HCT116 (cell line): ENCODE measurements around the gene OSBPL10. TPM values are rescaled to one million over a fixed set of nuclear protein-coding genes. Genes with fewer than 3 reads are reported as not detected.

Experiments used
- ATAC-seq: fragments of 200-7000 bp; cut with Tn5 transposase; 2 replicates; pipeline ENCODE4 v1.9.1; 2020; ENCODE audit warnings: mild to moderate bottlenecking, moderate library complexity
- BruUV-seq: library from RNA; stranded (reverse); fragments of 400-500 nt; replicated peaks from 2 replicates; lab custom pipeline; 2021; lab: Mats Ljungman, UMichigan
- CTCF ChIA-PET: fragments of 300-600 bp; sonication (Branson Sonifier 250); formaldehyde crosslinking; loops from one replicate; lab custom pipeline; 2021; ENCODE audit warnings: antibody characterized with exemption; lab: Charles Lee
- POLR2A ChIA-PET: fragments of 300-600, 350-600 bp; sonication (Branson Sonifier 250); formaldehyde crosslinking; loops from one replicate; lab custom pipeline; 2021; ENCODE audit warnings: antibody characterized with exemption; lab: Charles Lee
- RAD21 ChIA-PET, 2 experiments: fragments of 300-600 bp; sonication (Branson Sonifier 250); formaldehyde crosslinking; loops; one replicate each; lab custom pipeline; 2023; ENCODE audit warnings: low total read pairs in 2 of 2; ENCODE audit not compliant: uncharacterized antibody in 2 of 2, unreplicated experiment in 2 of 2, low non-redundant PET in 1 of 2; lab: Charles Lee
- DNase-seq: peaks from one replicate; pipeline ENCODE4 v3.0.0-alpha.2; 2010; ENCODE audit warnings: low read depth, low spot score
- H2AFZ ChIP-seq: fragments of 200-600 bp; shearing (Covaris generic), sonication (generic); 2 replicates; pipeline ENCODE4 v1.6.1; 2017; ENCODE audit warnings: low read depth, mixed run types, mixed read lengths, antibody characterized with exemption, low read length; ENCODE audit not compliant: poor library complexity, severe bottlenecking
- H3K27ac ChIP-seq: 2 replicates; pipeline ENCODE4 v1.5.1; 2012; ENCODE audit warnings: low read depth, low read length
- H3K27me3 ChIP-seq: fragments of 200-600 bp; sonication (generic); 2 replicates; pipeline ENCODE4 v1.6.1; 2016; ENCODE audit warnings: mixed run types, low read length, mixed read lengths; ENCODE audit not compliant: insufficient read depth
- H3K36me3 ChIP-seq, 2 experiments: fragments of 200-500 bp in 1 of 2; fragments of 200-600 bp in 1 of 2; sonication (Bioruptor generic) in 1 of 2; sonication (generic) in 1 of 2; 2 replicates each; pipeline versions ENCODE4 v1.5.1 to v1.6.1; 2014 to 2016; ENCODE audit warnings: low read length in 2 of 2, inconsistent platforms in 1 of 2, mixed read lengths in 1 of 2, mixed run types in 1 of 2; ENCODE audit not compliant: insufficient read depth in 2 of 2, control insufficient read depth in 1 of 2
- H3K4me1 ChIP-seq, 2 experiments: fragments of 200-600 bp in 1 of 2; sonication (generic) in 1 of 2; 2 replicates each; pipeline versions ENCODE4 v1.5.1 to v1.6.1; 2012 to 2017; ENCODE audit warnings: low read length in 2 of 2, inconsistent platforms in 1 of 2, mild to moderate bottlenecking in 1 of 2, mixed read lengths in 1 of 2, mixed run types in 1 of 2, moderate library complexity in 1 of 2; ENCODE audit not compliant: insufficient read depth in 2 of 2, control insufficient read depth in 1 of 2
- H3K4me2 ChIP-seq: fragments of 200-600 bp; sonication (generic); 2 replicates; pipeline ENCODE4 v1.6.1; 2017; ENCODE audit warnings: mixed run types, low read length, mixed read lengths
- H3K4me3 ChIP-seq, 2 experiments: fragments of 200-600 bp in 1 of 2; sonication (generic) in 1 of 2; replicated peaks in 1 of 2; 2 replicates each; pipeline ENCODE4 v1.5.1; 2011 to 2016; ENCODE audit warnings: low read length in 2 of 2, control low read depth in 1 of 2, low read depth in 1 of 2, mild to moderate bottlenecking in 1 of 2, mixed read lengths in 1 of 2, mixed run types in 1 of 2
- H3K79me2 ChIP-seq: fragments of 200-600 bp; sonication (generic); 2 replicates; pipeline ENCODE4 v1.6.1; 2017; ENCODE audit warnings: mild to moderate bottlenecking, mixed run types, low read length, moderate library complexity, mixed read lengths; ENCODE audit not compliant: insufficient read depth
- H3K9ac ChIP-seq: fragments of 200-600 bp; sonication (generic); 2 replicates; pipeline ENCODE4 v1.6.1; 2016; ENCODE audit warnings: low read length, mixed read lengths
- H3K9me2 ChIP-seq: fragments of 200-600 bp; sonication (generic), shearing (Covaris generic); 2 replicates; pipeline ENCODE4 v1.6.1; 2017; ENCODE audit warnings: mixed run types, mild to moderate bottlenecking, moderate library complexity; ENCODE audit not compliant: insufficient read depth
- H3K9me3 ChIP-seq, 2 experiments: fragments of 200-500 bp in 1 of 2; fragments of 200-600 bp in 1 of 2; sonication (Bioruptor generic) in 1 of 2; sonication (generic) in 1 of 2; 2 replicates each; pipeline ENCODE4 v1.6.1; 2014 to 2017; ENCODE audit warnings: low read length in 2 of 2, mixed read lengths in 2 of 2, inconsistent platforms in 1 of 2, low read depth in 1 of 2, mild to moderate bottlenecking in 1 of 2, mixed run types in 1 of 2, moderate library complexity in 1 of 2; ENCODE audit not compliant: control insufficient read depth in 1 of 2, insufficient read depth in 1 of 2
- H4K20me1 ChIP-seq: fragments of 200-600 bp; sonication (generic), shearing (Covaris generic); 2 replicates; pipeline ENCODE4 v1.6.1; 2017; ENCODE audit warnings: mixed run types, mild to moderate bottlenecking, moderate library complexity; ENCODE audit not compliant: insufficient read depth
- EGR1 ChIP-seq: IDR thresholded peaks from 2 replicates; pipeline ENCODE4 v1.6.1; 2012; ENCODE audit warnings: low read depth
- EZH2phosphoT487 ChIP-seq: fragments of 200-600 bp; IDR thresholded peaks from 2 replicates; pipeline ENCODE4 v1.6.1; 2018; ENCODE audit warnings: antibody characterized with exemption, borderline replicate concordance
- JUND ChIP-seq: IDR thresholded peaks from 2 replicates; pipeline ENCODE4 v1.6.1; 2012
- SP1 ChIP-seq: IDR thresholded peaks from 2 replicates; pipeline ENCODE4 v1.6.1; 2012; ENCODE audit warnings: low read depth
- TCF7L2 ChIP-seq: IDR thresholded peaks from 2 replicates; pipeline ENCODE4 v1.7.0; 2011; ENCODE audit warnings: borderline replicate concordance, inconsistent platforms; ENCODE audit not compliant: insufficient read depth, insufficient read length; ENCODE audit errors: extremely low read depth
- ZFX ChIP-seq: fragments of 450-650 bp; IDR thresholded peaks from 2 replicates; pipeline ENCODE4 v1.6.1; 2017
- intact Hi-C: fragments of 100-400 bp; cut with micrococcal nuclease; formaldehyde crosslinking; loops from 2 replicates; pipeline ENCODE4 v1.10.0; 2022
- total RNA-seq: library from RNA; stranded (reverse); gene quantifications from one replicate; pipeline ENCODE4 v1.2.1, GENCODE V29; 2021; ENCODE audit not compliant: unreplicated experiment

OSBPL10 gene
- total RNA-seq, 1 experiment from 2014 or later: 25.8 TPM

- H3K9me2 ChIP-seq: no peaks in the 10 kb centered on the region
- BruUV-seq: no TSS peak
- ATAC-seq: no peak
Observed at GRCh38 chr3:31851278-31851677, 129.8 kb downstream of the OSBPL10 start.

GRCh38 chr3:31848911-31849310 is 132.2 kb downstream of the OSBPL10 start:
- ChIA-PET POLR2A (no interaction called here), CTCF (no interaction called here), RAD21 (no interaction called here)
- DNase-seq (no peak), ATAC-seq (no peak)
- no TSS peak for BruUV-seq
- Histone ChIP-seq H3K9ac (no peak overlapping the region), H4K20me1 (no peaks in the 10 kb centered on the region), H3K4me2 (no peak overlapping the region), H3K27me3 (no peaks in the 10 kb centered on the region), H2AFZ (no peak overlapping the region), H3K27ac (no peak overlapping the region), H3K79me2 (no peaks in the 10 kb centered on the region), H3K36me3 (no peaks in the 10 kb centered on the region), H3K4me1 (no peaks in the 10 kb centered on the region; a peak in 1 of 4 replicates), H3K9me3 (no peaks in the 10 kb centered on the region), H3K9me2 (no peaks in the 10 kb centered on the region), H3K4me3 (no peak overlapping the region)
- TF ChIP-seq TCF7L2 (peak; percentile 44), ZFX (no peak)
- intact Hi-C loops: no loop called here

More at GRCh38 chr3:31851278-31851677, 129.8 kb downstream of the OSBPL10 start:
- TF ChIP-seq SP1 (no peak), JUND (no peak), EGR1 (no peak), EZH2phosphoT487 (no peak)
- intact Hi-C loops: no loop called here
- Histone ChIP-seq H3K27ac (no peak overlapping the region), H3K9me3 (no peaks in the 10 kb centered on the region), H3K79me2 (no peaks in the 10 kb centered on the region), H3K36me3 (no peaks in the 10 kb centered on the region), H3K27me3 (no peaks in the 10 kb centered on the region), H3K4me2 (no peak overlapping the region), H3K4me3 (no peak overlapping the region), H4K20me1 (no peaks in the 10 kb centered on the region), H3K4me1 (no peaks in the 10 kb centered on the region; a peak in 1 of 4 replicates), H3K9ac (no peak overlapping the region), H2AFZ (no peak overlapping the region)
- ChIA-PET POLR2A (no interaction called here), RAD21 (no interaction called here), CTCF (no interaction called here)
- DNase-seq: no peak
